HG03280 (cell line): Measurements from ENCODE around the gene FHL3.
"Not testable (repeated sequence)": the region's sequence is repeated elsewhere in the genome, so short reads cannot be mapped to it uniquely, and the experiment has no call there.

ENCODE experiments used
- ATAC-seq: cut with Tn5 transposase; IDR thresholded peaks from one replicate; pipeline ENCODE4 v1.9.1; 2021; ENCODE audit warnings: mild to moderate bottlenecking, moderate library complexity; ENCODE audit not compliant: unreplicated experiment

The FHL3 gene

DNA sequence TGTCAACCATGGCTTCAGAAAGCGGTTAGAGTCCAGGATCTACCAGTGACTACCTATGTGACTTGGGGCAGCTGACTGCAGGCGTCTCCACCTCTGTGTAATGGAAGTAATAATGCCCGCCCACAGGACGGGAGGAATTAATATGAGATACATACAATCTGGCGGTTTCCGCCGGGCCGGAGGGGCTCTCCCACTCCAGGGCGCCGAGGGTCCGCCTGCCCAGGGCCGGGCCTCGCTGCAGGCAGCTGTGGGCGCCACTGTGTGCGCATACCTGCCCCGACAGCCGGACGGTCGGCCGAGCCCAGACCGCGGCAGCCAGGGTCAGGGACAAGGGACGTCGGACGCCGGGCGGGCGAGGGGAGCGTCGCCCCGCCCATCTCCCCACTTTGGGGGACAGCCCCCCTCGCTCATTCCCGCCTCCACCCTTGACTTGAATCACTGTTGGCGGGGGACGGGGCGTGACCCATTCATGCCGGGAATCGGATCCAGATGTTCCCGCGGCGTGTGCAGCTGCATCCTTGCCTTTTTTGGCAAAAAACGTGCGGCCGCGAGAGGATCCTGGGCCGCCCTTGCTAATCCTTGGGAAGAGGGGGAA is 9.5 kb downstream of the FHL3 start:
- no peak for ATAC-seq

DNA sequence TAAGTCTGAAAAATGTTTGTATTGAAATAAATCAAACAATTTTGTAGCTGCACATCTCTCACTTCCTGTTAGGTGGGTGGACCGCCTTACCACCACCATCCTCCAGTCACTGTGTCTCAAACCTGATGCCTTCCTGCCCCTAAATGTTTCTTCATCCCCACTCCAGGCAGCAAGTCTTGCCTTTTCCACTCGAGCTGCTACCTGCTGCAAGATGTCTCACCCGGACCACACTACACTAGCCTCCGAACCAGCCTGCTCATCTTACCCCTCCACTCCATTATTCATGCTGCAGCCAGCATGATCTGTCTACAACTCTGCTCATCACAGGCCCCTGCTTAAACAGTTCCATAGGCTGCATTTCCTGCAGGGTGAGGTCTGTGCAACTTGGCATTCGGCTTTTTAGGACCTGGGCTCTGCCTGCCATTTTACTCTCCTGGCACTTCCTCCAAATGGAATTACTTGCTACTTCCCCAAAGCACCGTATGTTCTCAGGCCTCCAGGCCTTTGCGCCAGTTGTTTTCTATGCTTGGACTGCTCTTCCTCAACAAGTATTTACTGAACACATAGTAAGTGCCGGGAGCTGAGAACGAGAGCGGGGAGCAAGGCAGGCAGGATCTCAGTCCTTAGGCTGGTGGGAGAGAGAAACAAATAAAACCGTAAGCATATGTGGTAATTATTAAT is 10.3 kb downstream of the FHL3 start:
- ATAC-seq = no peak

DNA sequence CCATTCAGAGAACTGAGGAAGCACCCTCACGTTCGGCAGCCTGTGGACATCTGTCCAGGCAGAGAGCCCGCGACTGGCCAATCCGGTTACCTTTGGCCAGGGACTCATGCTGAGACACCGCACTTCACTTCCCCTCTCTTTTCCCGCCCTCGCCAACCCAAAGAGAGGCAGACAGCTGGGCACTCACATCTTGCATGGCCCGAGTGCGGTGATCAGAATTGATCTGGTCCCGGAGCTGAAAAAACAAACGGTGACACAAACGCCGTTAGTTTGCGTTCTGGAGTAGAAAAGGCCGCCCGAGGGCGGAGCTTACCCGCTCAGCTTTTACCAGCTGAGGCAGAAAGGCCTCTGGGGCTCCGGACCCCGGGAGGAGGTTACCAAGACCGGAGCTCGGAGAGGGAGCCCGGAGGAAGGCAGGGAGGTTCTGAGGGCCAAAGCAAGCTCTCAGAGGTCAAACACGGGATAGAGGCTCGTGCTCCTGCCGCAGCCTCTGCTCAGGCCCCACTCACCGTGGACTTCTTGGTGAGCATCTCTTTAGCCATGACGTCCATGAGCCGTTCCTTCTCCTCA is 15.9 kb downstream of the FHL3 start:
- ATAC-seq = no peak

DNA sequence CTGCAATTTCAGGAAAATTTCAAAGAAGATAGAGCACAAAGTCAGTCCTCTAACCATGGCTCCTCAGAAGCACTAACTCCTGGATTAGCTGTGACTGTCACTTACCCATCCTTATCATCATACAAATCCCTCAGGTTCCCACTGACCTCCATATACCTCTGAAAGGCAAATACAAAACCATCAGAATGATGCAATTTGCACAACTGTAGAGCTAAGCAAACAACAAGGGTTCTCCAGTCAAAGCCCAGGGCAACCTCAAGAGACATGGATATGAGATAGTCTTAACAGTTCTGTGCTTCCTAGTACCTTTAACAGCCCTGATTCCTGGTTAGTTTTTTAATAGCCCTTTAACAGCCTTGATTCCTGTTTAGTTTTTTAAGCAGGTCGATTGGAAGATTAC is 17.6 kb downstream of the FHL3 start:
- ATAC-seq = no peak

DNA sequence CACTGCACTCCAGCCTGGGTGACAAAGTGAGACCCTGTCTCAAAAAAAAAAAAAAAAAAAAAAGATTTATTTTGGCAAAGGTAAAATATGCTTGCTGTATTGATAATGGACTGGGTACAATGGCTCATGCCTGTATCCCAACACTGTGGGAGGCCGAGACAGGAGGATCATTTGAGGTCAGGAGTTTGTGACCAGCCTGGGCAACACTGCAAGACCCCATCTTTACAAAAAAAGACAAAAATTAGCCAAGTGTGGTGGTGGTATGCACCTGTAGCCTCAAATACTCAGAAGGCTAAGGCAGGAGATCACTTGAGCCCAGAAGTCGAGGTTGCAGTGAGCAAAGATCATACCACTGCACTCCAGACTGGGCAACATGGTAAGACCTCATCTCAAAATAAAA is 21.8 kb downstream of the FHL3 start:
- no peak for ATAC-seq

DNA sequence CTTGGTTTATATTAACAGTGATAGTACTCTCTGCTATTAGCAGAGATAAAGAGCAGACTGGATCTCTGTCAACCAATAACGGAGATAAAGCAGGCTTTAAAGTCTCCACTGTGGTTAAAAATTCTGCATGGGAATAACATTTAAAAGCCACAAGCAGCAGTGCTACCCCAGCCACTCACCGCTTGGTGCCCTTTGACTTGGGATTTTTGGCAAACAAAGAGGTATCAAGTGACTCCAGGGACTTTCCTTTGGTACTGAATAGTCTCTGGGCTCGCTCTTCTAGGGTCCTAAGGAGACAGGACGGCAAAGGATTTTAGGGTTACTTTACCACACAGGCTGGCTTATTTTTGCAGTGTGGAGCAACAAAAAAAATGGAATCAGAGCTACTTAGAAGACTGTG is 26.8 kb downstream of the FHL3 start:
- no peak for ATAC-seq

DNA sequence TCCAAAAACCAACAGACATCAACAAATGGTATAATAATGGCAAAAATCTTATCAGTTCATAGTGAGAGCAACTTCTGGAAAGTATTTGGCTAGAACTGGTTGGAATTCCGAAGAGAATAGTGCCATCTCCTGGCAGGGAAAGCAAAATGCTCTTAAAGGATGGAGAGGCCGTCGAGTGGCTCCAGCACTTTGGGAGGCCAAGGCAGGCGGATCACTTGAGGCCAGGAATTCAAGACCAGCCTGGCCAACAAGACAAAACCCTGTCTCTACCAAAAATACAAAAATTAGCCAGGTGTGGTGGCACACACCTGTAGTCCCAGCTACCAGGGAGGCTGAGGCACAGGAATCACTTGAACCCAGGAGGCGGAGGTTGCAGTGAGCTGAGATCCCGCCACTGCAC is 30.2 kb downstream of the FHL3 start:
- ATAC-seq = not testable (repeated sequence)

DNA sequence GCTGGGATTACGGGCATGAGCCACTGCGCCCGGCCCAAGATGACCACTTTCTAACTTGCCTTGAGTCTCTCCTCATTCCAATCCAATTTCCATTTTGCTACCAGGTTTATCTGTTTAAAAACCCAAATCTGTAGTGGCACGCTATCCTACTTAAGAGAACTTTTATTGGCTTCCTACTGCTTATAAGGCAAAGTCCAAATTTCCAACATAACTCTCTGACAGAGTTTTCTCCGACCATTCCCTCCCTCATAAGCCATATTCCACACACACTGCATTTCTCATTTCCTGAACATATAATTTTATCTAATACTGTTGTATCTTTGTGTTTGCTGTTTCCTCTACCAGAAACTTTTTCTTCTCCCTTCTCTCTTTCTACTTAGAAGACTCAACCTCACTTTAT is 30.7 kb downstream of the FHL3 start:
- ATAC-seq = no peak

DNA sequence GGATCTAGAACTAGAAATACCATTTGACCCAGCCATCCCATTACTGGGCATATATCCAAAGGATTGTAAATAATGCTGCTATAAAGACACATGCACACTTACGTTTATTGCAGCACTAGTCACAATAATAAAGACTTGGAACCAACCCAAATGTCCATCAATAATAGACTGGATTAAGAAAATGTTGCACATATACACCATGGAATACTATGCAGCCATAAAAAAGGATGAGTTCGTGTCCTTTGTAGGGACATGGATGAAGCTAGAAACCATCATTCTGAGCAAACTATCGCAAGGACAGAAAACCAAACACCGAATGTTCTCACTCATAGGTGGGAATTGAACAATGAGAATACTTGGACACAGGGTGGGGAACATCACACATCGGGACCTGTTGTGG is 31.6 kb downstream of the FHL3 start:
- ATAC-seq = not testable (repeated sequence)

DNA sequence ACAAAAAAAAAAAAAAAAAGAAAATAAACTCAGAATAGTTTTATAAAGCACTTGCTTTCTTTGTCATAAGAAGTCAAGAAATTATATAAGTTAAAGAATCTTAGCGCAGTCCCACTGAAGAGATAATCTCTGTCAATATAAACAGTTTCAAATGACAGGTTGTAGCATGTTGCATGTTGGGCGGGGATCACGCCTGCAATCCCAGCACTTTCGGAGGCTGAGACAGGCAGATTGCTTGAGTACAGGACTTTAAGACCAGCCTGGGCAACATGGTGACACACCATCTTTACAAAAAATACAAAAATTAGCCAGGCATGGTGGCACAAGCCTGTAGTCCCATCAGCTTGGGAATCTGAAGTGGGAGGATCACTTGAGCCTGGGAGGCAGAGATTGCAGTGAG is 40.0 kb downstream of the FHL3 start:
- no peak for ATAC-seq

DNA sequence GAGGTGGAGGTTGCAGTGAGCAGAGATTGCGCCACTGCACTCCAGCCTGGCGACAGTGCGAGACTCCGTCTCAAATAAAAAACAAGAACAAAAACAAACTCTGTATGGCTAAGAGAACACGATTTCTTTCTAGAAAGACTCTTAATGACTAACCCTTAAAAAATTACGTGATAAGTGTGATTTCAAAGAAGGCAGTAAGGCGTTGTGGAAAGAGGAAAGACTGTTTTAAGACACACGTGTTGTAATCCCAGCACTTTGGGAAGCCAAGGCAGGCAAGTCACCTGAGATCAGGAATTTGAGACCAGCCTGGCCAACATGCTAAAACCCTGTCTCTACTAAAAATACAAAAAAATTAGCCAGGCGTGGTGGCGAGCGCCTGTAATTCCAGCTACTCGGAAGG is 41.2 kb downstream of the FHL3 start:
- ATAC-seq = not testable (repeated sequence)

DNA sequence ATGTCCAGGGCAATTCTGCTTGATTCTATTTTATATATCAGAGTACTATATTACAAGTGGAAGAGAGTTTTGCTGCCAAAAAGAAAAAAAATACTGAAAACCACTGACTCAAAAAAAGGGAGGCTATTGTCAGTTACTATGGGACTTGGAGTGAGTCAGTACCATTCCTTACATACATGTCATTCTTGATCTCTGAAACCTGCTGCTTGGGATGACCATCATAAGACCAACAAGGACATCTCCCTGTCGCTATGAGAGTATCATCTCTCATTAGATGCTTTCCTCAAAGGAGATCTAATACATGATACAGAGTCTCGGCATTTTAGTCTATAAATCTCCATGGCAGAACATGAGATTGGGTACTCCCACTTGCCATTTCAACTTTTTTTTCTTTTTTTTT is 46.6 kb downstream of the FHL3 start:
- no peak for ATAC-seq

DNA sequence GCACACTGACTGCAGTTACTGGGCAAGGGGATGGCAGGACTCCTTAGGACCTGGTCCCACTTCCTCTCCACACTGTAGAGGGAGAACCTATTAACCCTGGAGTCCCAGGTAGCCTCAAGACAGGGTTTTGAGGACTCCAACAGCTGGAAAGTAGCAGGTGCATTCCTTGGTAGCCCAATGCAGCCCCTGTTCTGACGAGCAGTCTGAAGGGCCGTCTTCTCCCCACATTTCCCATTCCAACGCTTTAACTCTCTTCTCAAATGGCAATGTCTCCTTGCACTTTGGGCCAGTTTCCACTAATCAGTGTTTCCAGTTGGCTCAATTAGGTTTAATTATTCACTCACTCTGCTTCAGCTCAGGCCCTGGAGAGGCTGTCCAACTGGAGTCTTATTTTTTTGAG is 49.6 kb downstream of the FHL3 start:
- no peak for ATAC-seq

DNA sequence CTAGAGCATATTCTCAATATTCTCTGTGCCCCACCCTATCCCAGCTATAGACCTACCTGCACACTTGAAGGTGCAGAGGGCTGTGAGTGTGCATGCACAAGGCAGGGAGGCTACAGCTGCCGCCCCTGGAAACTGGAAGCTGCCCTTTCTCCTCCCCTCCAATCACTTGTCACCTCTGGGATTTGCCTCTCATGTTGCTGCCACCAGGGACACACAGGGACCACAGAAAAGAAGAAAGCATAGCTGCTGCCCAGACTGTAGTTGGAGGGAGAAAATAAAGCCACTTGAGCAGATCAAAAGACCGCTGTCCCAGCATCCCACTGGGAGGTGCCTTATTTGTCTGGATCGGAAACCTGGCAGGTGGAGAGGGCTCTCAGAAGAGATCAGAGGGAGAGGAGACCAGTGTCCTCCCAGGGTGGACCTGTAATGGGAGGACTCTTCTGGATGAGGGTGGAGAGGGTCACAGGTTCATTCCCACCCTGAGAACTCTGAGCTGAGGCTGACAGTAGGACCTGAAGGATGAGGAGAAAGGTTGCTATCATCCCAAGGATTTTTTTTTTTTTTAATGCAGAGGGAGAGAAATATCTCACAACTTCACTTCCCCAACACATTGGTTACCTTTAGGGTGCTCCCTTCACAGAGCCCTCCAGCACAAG is 50.9 kb downstream of the FHL3 start:
- no peak for ATAC-seq

DNA sequence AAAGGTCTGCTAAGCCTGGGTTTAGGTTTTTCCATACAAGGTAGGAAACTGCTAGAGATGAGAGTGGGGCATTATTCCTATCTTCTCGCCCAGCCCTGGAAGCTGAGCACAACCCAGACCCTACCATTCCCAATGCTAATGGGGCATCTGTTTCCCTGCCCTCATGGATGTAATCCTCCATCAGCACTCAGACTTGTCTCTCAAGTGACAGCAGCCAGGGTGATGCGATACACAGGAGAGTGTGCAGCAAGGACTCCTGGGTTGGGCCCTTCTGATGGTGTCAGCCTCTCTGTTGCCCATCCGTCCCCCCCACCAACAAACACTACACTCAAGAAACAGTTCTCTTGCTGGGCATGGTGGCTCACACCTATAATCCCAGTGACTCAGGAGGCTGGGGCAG is 52.6 kb downstream of the FHL3 start:
- ATAC-seq = no peak

DNA sequence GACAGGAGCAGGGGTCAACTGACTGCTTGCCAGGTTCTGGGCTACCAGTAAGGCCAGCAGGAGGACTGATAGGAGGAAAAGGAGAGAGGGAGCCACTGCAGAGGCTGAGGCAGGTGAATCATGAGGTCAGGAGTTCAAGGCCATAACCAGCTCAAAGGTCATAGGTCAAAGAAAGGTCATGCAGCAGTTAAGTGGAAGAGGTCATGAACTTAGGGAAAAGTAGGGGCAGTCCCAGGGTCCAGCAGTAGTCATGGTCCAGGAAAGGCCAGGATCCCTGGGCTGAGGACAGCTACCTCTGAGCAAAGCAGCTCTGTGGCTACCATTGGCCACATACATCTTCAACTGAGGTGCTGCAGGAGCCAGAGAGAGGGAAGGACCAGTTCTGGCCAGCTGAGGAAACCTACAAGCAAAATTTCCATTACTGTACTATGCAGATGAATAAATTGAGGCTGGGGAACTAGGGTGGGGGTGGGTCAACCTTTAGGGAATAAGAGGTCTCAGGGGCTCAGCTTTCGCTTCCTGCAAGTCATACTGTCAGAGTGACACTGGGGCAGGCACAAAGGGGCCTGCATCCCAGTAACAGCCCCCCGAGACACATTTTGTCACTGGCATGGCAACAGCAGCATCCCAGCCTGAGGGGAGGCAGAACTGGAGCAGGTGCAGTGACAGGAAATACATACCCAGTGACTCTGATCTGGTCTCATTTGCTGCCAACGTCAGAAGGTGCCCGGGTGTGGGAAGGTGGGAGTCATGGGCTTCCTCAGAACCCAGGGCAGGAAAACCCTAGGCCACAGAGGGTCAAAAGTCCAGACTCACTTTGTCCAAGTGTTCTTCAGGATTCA is 53.3 kb downstream of the FHL3 start:
- no peak for ATAC-seq

DNA sequence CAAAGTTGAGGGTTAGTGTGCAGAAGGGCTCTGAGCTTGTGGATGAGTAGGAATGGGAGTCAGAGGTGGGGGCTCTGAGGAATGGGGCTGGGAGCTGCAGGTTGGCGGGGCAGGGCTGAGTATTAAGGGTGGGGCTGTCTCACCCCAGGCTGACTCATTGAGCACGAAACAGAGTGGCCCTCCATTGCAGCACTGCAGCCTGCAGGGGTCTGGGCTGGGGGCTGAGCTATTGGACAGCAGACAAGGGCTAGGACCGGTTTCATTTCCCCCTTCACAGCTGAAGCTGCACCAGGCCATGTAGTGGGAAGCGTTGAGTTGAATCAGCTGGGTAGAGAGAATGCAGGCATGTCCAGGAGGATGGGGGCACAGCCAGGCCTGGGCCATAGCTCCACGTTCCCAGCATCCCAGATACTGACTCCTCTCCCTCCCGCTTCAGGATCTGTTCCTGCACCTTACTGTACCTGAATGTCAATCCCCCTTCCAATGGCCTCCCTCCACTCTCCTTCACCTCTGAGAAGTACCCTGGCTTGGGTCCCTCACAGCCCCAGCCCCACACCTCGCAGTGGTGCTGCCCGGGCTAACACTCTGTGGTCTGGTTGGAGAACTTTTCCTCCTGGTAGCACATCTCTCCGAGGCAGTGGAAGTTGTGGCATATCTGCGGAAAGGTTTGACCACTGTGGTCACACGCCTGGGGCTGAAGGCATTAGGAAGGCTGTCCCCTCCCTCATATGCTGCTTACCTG is 54.1 kb downstream of the FHL3 start:
- ATAC-seq = no peak

DNA sequence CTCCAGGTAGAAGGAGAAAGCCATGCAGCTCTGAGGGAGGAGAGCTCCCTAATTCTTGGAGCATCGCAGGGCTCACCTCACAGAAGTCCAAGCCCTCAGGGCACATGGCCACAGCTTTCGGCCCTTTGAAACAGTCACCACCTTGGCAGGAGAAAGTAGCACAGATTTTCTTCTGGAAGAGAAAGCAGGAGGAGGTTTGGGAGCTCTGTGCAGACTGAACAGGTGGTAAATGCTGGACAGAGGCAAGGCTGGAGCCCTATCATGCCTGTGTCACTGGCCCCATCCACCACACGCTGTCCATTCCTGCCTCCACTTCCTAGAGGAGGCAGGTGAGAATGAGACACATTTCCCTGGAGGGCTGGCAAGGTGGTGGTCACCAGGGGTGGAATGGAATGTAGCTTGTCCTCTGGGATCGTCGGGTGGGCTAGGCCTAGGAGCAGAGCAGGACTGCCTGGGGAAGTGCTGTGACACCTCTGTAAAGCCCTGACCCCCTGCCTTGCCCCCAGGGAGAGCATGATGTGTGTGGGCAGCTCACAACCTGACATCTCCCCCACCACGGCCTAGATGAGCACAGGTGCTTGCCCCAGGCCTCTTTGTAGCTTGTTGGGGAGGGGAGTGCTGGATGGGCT is 55.7 kb downstream of the FHL3 start:
- ATAC-seq = no peak

DNA sequence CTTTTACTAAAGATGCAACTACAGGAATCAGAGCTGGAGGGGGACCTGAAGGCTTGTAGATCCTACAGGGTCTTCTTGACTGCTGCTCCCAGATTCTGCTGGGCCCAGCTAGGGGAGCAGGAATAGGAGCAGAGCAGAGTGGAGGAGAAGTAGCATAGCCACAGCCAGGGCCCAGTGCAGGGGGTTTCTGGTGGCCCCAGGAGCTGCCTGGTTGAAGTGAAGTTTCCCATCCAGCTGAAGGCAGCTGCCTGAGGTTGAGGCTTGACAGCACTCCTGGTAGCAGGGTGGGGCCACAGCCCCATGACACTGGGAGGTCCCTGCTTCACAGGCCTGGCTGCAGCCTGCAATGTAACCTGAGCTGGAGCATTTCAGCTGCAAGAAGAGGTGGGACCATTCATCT is 56.5 kb downstream of the FHL3 start:
- ATAC-seq = no peak

DNA sequence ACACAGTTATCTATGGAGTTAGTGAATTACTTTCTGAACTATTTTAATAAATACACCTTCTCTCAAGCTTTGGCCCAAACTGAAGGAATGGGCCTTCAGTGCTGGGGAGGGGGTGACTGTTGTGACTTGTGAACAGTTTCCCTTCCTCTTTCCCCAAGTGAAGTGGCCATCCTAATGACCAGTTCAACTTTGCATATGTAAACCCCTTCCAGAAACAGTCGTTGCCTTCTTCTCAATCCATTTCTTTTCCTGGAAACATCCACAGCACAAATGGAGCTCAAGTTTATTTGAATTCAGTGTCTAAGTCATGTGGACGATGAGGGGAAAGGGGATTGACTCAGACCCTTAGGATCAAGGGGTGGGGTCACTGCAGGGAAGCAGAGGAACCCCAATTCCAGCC is 57.1 kb downstream of the FHL3 start:
- no peak for ATAC-seq
